Lung (tissue), 12 donors: ENCODE measurements around the gene PFN4. TPM values are rescaled to one million over a fixed set of nuclear protein-coding genes. Genes with fewer than 3 reads are reported as not detected.

Experiments
- ATAC-seq: fragments of 200-7000 bp; cut with Tn5 transposase; one replicate; pipeline ENCODE4 v1.9.1; 2020; ENCODE audit warnings: moderate number of reproducible peaks; ENCODE audit not compliant: insufficient read depth, low FRiP score
- DNase-seq, 3 donors: peaks; one replicate each; pipeline ENCODE4 v3.0.0-alpha.2; 2013 to 2017
- H3K27ac ChIP-seq, 2 donors: one replicate each; pipeline ENCODE4 v1.5.1; 2013; ENCODE audit warnings: mild to moderate bottlenecking in 2 of 2, moderate library complexity in 2 of 2, control low read depth in 1 of 2, inconsistent platforms in 1 of 2, low read depth in 1 of 2, low read length in 1 of 2
- H3K27me3 ChIP-seq, 3 donors: one replicate each; pipeline ENCODE4 v1.5.1; 2013; ENCODE audit warnings: low read length in 2 of 3; ENCODE audit not compliant: control insufficient read depth in 3 of 3, insufficient read depth in 3 of 3
- H3K36me3 ChIP-seq, 4 donors: one replicate each; pipeline ENCODE4 v1.5.1; 2013; ENCODE audit warnings: low read length in 4 of 4, mild to moderate bottlenecking in 1 of 4, moderate library complexity in 1 of 4; ENCODE audit not compliant: control insufficient read depth in 4 of 4, insufficient read depth in 4 of 4
- H3K4me1 ChIP-seq, 5 donors: one replicate each; pipeline ENCODE4 v1.5.1; 2013; ENCODE audit warnings: low read length in 5 of 5, mild to moderate bottlenecking in 2 of 5, moderate library complexity in 1 of 5; ENCODE audit not compliant: control insufficient read depth in 5 of 5, insufficient read depth in 5 of 5
- H3K4me3 ChIP-seq: one replicate; pipeline ENCODE4 v1.5.1; 2013; ENCODE audit warnings: mild to moderate bottlenecking, control low read depth, moderate library complexity
- H3K9ac ChIP-seq, 2 donors: one replicate each; pipeline ENCODE4 v1.5.1; 2013; ENCODE audit warnings: low read length in 2 of 2, control low read depth in 1 of 2; ENCODE audit not compliant: insufficient read depth in 1 of 2
- H3K9me3 ChIP-seq, 4 donors: one replicate each; pipeline ENCODE4 v1.5.1; 2013; ENCODE audit warnings: low read length in 3 of 4, mild to moderate bottlenecking in 1 of 4, moderate library complexity in 1 of 4; ENCODE audit not compliant: control insufficient read depth in 4 of 4, insufficient read depth in 3 of 4
- WGBS, 2 donors: extraction: QIAGEN DNeasy Blood & Tissue Kit; methylation state at CpG; one replicate each; pipeline ENCODE4 v1.1.7; 2013; 5-methylcytosine and 5-hydroxymethylcytosine counted together
- polyA plus RNA-seq, 2 donors: library from polyadenylated mRNA; stranded (reverse); fragments of 200-250 nt; gene quantifications; one replicate each; pipeline ENCODE4 v1.2.1, GENCODE V29; 2013
- total RNA-seq, 2 donors: library from RNA; depleted of rRNA in 1 of 2; stranded (reverse); fragments of >200 nt in 1 of 2; gene quantifications; one replicate each; pipeline ENCODE4 v1.2.1, GENCODE V29; 2014 to 2021
- TF ChIP-seq, protein P1 (sequence below): IDR thresholded peaks from 2 replicates; pipeline ENCODE4 v1.5.1; 2012; ENCODE audit warnings: mild to moderate bottlenecking; ENCODE audit errors: control extremely low read depth, extremely low read depth
- donor health status: control.
- donor health status: control.
- donor health status: Bipolar disorder and iron deficiency.
- donor health status: healthy.
- donor health status: DM: yes; HTN: yes; CAD: no.

Gene PFN4
- total and polyA plus RNA-seq, 4 donors: 0.49 to 1.9 (median 0.82) TPM

DNA sequence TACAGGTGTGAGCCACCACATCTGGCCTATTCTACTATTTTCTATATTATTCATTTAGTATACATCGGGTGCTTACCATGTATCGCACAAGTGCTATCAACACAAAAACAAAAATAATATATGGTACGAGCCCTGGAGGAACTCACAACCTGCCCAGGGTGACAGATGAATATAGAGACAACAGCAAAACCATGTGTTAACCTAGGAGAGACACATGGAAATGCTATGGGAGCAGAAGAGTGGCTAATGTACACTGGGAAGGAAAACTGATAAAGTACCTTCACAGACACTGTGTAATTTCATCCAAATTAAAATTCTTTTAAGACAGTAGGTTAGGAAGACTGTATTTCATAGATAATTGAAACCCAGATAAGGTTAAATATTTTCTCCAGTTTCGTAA lies 50.9 kb downstream of the PFN4 start:
- Histone ChIP-seq H3K9me3 (no peaks in the 10 kb centered on the region), H3K36me3 (peaks cover 5 to 25% (median 18%) of the 10 kb centered on the region in 4 donors), H3K27ac (no peak overlapping the region), H3K4me1 (peaks cover 0 to 11% (median 5%) of the 10 kb centered on the region in 5 donors), H3K4me3 (no peak overlapping the region), H3K9ac (no peak overlapping the region), H3K27me3 (no peaks in the 10 kb centered on the region)
- ATAC-seq (no peak), DNase-seq (no peak)
- TF ChIP-seq, protein P1, sequence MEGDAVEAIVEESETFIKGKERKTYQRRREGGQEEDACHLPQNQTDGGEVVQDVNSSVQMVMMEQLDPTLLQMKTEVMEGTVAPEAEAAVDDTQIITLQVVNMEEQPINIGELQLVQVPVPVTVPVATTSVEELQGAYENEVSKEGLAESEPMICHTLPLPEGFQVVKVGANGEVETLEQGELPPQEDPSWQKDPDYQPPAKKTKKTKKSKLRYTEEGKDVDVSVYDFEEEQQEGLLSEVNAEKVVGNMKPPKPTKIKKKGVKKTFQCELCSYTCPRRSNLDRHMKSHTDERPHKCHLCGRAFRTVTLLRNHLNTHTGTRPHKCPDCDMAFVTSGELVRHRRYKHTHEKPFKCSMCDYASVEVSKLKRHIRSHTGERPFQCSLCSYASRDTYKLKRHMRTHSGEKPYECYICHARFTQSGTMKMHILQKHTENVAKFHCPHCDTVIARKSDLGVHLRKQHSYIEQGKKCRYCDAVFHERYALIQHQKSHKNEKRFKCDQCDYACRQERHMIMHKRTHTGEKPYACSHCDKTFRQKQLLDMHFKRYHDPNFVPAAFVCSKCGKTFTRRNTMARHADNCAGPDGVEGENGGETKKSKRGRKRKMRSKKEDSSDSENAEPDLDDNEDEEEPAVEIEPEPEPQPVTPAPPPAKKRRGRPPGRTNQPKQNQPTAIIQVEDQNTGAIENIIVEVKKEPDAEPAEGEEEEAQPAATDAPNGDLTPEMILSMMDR: no peak
- 84 to 90% methylated on average over 4 of the region's 4 CpGs for WGBS, 2 donors

DNA sequence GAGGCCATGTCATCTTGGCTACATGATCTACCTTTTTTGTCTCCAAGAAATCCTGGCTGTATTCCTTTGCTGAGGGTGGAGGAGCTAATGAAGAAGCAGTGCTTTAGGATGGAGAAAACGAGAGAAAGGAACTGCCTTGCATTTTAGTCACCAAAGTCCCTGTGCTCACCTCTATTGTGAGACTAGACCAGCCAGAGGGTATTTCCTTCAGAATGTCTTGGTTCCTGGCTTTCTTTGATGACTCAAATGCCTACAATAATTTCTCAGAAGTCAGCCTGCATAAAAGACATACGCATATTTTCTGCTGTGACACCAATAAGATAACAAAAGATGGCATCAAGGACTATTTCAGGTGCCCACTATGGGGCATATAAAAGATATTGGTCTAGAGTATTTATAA lies 57.8 kb downstream of the PFN4 start:
- H3K27me3 ChIP-seq: no peaks in the 10 kb centered on the region
- H3K36me3 ChIP-seq: peaks cover 10 to 20% (median 15%) of the 10 kb centered on the region in 4 donors
- ATAC-seq (no peak), DNase-seq (no peak)
- WGBS, 2 donors: 86 to 88% methylated on average over 2 of the region's 2 CpGs
- no peak overlapping the region for H3K27ac ChIP-seq
- H3K9ac ChIP-seq: no peak overlapping the region
- H3K4me3 ChIP-seq: no peak overlapping the region
- TF ChIP-seq, protein P1: no peak
- no peaks in the 10 kb centered on the region for H3K4me1 ChIP-seq
- no peaks in the 10 kb centered on the region for H3K9me3 ChIP-seq

Other genes with a start within 250 kb of the PFN4 start
- 10 to 100 TPM; 29.5 to 77.3 TPM for gene ATAD2B, start 196.2 kb downstream of the PFN4 start, total RNA-seq
- 1 to 10 TPM; 4.1 to 4.5 TPM for gene ATAD2B, start 196.2 kb downstream of the PFN4 start, polyA plus RNA-seq
- 10 to 100 TPM; 10.2 to 23.3 TPM for gene UBXN2A, start 182.9 kb downstream of the PFN4 start, total RNA-seq
- gene UBXN2A, start 182.9 kb downstream of the PFN4 start, polyA plus RNA-seq: 1 to 10 TPM; 4.7 to 6.0 TPM
- 1 to 10 TPM in 1 of 2 donors, under 1 TPM in 1; 0.89 to 2.3 TPM for gene MFSD2B, start 113.2 kb downstream of the PFN4 start, total RNA-seq
- gene MFSD2B, start 113.2 kb downstream of the PFN4 start, polyA plus RNA-seq: under 1 TPM; 0.18 to 0.58 TPM
- 1 to 10 TPM; 9.0 to 9.1 TPM for gene WDCP, start 75.9 kb downstream of the PFN4 start, total RNA-seq
- 1 to 10 TPM; 2.1 to 3.2 TPM for gene WDCP, start 75.9 kb downstream of the PFN4 start, polyA plus RNA-seq
- 10 to 100 TPM; 10.5 to 13.6 TPM for gene FKBP1B, start 73.6 kb downstream of the PFN4 start, total RNA-seq
- gene FKBP1B, start 73.6 kb downstream of the PFN4 start, polyA plus RNA-seq: 10 to 100 TPM; 13.0 to 19.0 TPM
- 100 to 1,000 TPM in 1 of 2 donors, 10 to 100 TPM in 1; 56.1 to 148 TPM for gene SF3B6, start 47.0 kb downstream of the PFN4 start, total RNA-seq
- gene SF3B6, start 47.0 kb downstream of the PFN4 start, polyA plus RNA-seq: 100 to 1,000 TPM in 1 of 2 donors, 10 to 100 TPM in 1; 97.4 to 124 TPM
- 10 to 100 TPM; 35.7 to 56.3 TPM for gene TP53I3, start 38.5 kb downstream of the PFN4 start, total RNA-seq
- gene TP53I3, start 38.5 kb downstream of the PFN4 start, polyA plus RNA-seq: 10 to 100 TPM; 49.5 to 63.8 TPM
- 10 to 100 TPM; 20.7 to 35.4 TPM for gene FAM228B, start 135 bp upstream of the PFN4 start, total RNA-seq
- 10 to 100 TPM in 1 of 2 donors, 1 to 10 TPM in 1; 5.0 to 23.3 TPM for gene FAM228B, start 135 bp upstream of the PFN4 start, polyA plus RNA-seq
- gene FAM228A, start 51.7 kb upstream of the PFN4 start, total RNA-seq: 1 to 10 TPM in 1 of 2 donors, under 1 TPM in 1; 0.80 to 3.9 TPM
- 1 to 10 TPM in 1 of 2 donors, under 1 TPM in 1; 0.46 to 1.8 TPM for gene FAM228A, start 51.7 kb upstream of the PFN4 start, polyA plus RNA-seq
- 10 to 100 TPM; 66.9 to 77.2 TPM for gene ITSN2, start 237.2 kb upstream of the PFN4 start, total RNA-seq
- 10 to 100 TPM; 34.3 to 42.1 TPM for gene ITSN2, start 237.2 kb upstream of the PFN4 start, polyA plus RNA-seq